ENCODE results near the gene IGFLR1. TPM values are rescaled to one million over a fixed set of nuclear protein-coding genes. Genes with fewer than 3 reads are reported as not detected.
A peak's percentile ranks its signal among the peaks of the same experiment; 100 is the strongest.

Gene IGFLR1
- total and polyA plus RNA-seq, 2 donors (not counting 3 experiments of a cell fraction or from before 2014, with no cell fraction given) = 2.6 to 7.6 TPM

GRCh38 chr19:35708391-35708790 is 33.9 kb downstream of the IGFLR1 start:
- no peaks in the 10 kb centered on the region for H4K20me1 ChIP-seq (replicated peaks; ENCODE audit: control insufficient read depth, extremely low read depth, insufficient read depth, low read length)
- H3K4me3 ChIP-seq (replicated peaks in 1 of 3; ENCODE audit: insufficient read depth in 1 of 3, low read depth in 1 of 3, low read length in 3 of 3) = no peak overlapping the region
- FAIRE-seq (no peak), DNase-seq (ENCODE audit: low read depth, low spot score) (no peak)
- dilution Hi-C loops (cut with MboI; ENCODE audit: extremely low pct_ligation_motif_present, low sequenced_read_pairs) (no loop called here), intact Hi-C loops (cut with micrococcal nuclease) (no loop called here)
- ChIA-PET CTCF (no interaction called here), POLR2A (no interaction called here)
- H3K79me2 ChIP-seq (ENCODE audit: control insufficient read depth, insufficient read depth, low read length) = no peaks in the 10 kb centered on the region
- no peaks in the 10 kb centered on the region for H3K36me3 ChIP-seq (ENCODE audit: control insufficient read depth in 2 of 2, extremely low read depth in 1 of 2, insufficient read depth in 2 of 2, low read length in 2 of 2)
- H2AFZ ChIP-seq (ENCODE audit: low read depth, low read length) = no peak overlapping the region
- H3K9me3 ChIP-seq (replicated peaks; ENCODE audit: control insufficient read depth, insufficient read depth, low read length) = no peaks in the 10 kb centered on the region
- no peak overlapping the region for H3K27ac ChIP-seq (ENCODE audit: insufficient read depth, low read depth, low read length)
- no peak overlapping the region for H3K4me2 ChIP-seq (ENCODE audit: insufficient read depth, low read length)
- no peak overlapping the region for H3K9ac ChIP-seq (replicated peaks; ENCODE audit: extremely low read depth, insufficient read depth, low read length)
- no peaks in the 10 kb centered on the region for H3K9me1 ChIP-seq (replicated peaks; ENCODE audit: control insufficient read depth, extremely low read depth, insufficient read depth, low read length)
- no TSS peak for BruUV-seq (replicated peaks)
- H3K27me3 ChIP-seq (ENCODE audit: control insufficient read depth in 2 of 2, insufficient read depth in 2 of 2, low read length in 2 of 2) = no peaks in the 10 kb centered on the region
- H3K4me1 ChIP-seq (ENCODE audit: control insufficient read depth, extremely low read depth, insufficient read depth, low read length) = no peaks in the 10 kb centered on the region
- TF ChIP-seq, protein P1, sequence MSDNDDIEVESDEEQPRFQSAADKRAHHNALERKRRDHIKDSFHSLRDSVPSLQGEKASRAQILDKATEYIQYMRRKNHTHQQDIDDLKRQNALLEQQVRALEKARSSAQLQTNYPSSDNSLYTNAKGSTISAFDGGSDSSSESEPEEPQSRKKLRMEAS (IDR thresholded peaks at IDR 0.05; ENCODE audit: insufficient read depth, insufficient read length) = no peak

GRCh38 chr19:35704218-35704617 is 38.0 kb downstream of the IGFLR1 start, which contains the start of gene ZBTB32:
Gene ZBTB32 (plus strand): TSS chr19:35704558. CDS start chr19:35714627, 10,069 bp downstream.
- no TSS peak for BruUV-seq (replicated peaks)
- peak; percentile 76 for DNase-seq (ENCODE audit: low read depth, low spot score)

More at GRCh38 chr19:35704218-35704617, 38.0 kb downstream of the IGFLR1 start, which contains the start of gene ZBTB32:
- Histone ChIP-seq H3K9me3 (replicated peaks; ENCODE audit: control insufficient read depth, insufficient read depth, low read length) (no peaks in the 10 kb centered on the region), H3K9ac (replicated peaks; ENCODE audit: extremely low read depth, insufficient read depth, low read length) (no peak within 1 kb of the TSS), H3K27ac (ENCODE audit: insufficient read depth, low read depth, low read length) (no peak within 1 kb of the TSS), H4K20me1 (replicated peaks; ENCODE audit: control insufficient read depth, extremely low read depth, insufficient read depth, low read length) (no peaks in the 10 kb centered on the region), H2AFZ (ENCODE audit: low read depth, low read length) (no peak within 1 kb of the TSS), H3K4me3 (replicated peaks in 1 of 3; ENCODE audit: insufficient read depth in 1 of 3, low read depth in 1 of 3, low read length in 3 of 3) (no peak within 1 kb of the TSS), H3K9me1 (replicated peaks; ENCODE audit: control insufficient read depth, extremely low read depth, insufficient read depth, low read length) (no peaks in the 10 kb centered on the region), H3K4me2 (ENCODE audit: insufficient read depth, low read length) (no peak within 1 kb of the TSS), H3K4me1 (ENCODE audit: control insufficient read depth, extremely low read depth, insufficient read depth, low read length) (no peaks in the 10 kb centered on the region), H3K79me2 (ENCODE audit: control insufficient read depth, insufficient read depth, low read length) (no peaks in the 10 kb centered on the region), H3K36me3 (ENCODE audit: control insufficient read depth in 2 of 2, extremely low read depth in 1 of 2, insufficient read depth in 2 of 2, low read length in 2 of 2) (no peaks in the 10 kb centered on the region), H3K27me3 (ENCODE audit: control insufficient read depth in 2 of 2, insufficient read depth in 2 of 2, low read length in 2 of 2) (no peaks in the 10 kb centered on the region)
- intact Hi-C loops (cut with micrococcal nuclease) (no loop called here), dilution Hi-C loops (cut with MboI; ENCODE audit: extremely low pct_ligation_motif_present, low sequenced_read_pairs) (no loop called here)
- ChIA-PET POLR2A (interaction anchor here (0.7 kb wide), 1 partner anchor 194 kb away, joined by 3 read pairs; no protein-coding TSS in a partner anchor), CTCF (no interaction called here)
- TF ChIP-seq, protein P1 (IDR thresholded peaks at IDR 0.05; ENCODE audit: insufficient read depth, insufficient read length) = peak; percentile 44
- no peak for TF ChIP-seq EZH2 (IDR thresholded peaks at IDR 0.05; ENCODE audit: borderline replicate concordance, low read depth, low read length, severe bottlenecking)
- FAIRE-seq = peak; percentile 12
